ENCODE results near the gene MYO1B.

MYO1B gene

DNA sequence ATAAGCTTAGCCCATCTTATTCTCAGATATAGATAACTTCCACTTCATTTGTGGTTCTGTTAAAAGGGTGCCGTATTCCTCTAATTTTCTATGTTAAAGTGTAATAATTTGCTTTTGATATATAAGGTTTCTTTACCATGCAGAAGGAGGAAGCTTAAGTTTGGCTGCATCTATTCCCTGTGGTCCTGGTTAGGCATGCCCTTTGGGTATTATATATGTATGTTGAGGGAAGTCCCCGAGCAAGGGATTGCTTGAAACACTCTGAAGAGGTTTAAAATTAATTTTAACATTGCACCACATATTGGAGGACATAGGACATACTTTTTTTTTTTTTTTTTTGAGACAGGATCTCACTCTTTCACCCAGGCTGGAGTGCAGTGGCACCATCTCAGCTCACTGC lies 16.9 kb upstream of the MYO1B start:
- Histone ChIP-seq H3K27me3 (ENCODE audit: low read depth, low read length) (no peaks in the 10 kb centered on the region), H3K4me3 (ENCODE audit: low read depth in 1 of 2, low read length in 2 of 2) (no peak overlapping the region), H3K4me1 (ENCODE audit: control insufficient read depth in 1 of 2, insufficient read depth in 2 of 2, low read length in 2 of 2) (no peaks in the 10 kb centered on the region), H3K36me3 (ENCODE audit: control insufficient read depth in 1 of 2, insufficient read depth in 2 of 2, low read length in 2 of 2) (no peaks in the 10 kb centered on the region), H3K27ac (ENCODE audit: low read length) (no peak overlapping the region), H3K9me3 (ENCODE audit: control insufficient read depth in 1 of 2, low read length in 2 of 2) (no peaks in the 10 kb centered on the region)

DNA sequence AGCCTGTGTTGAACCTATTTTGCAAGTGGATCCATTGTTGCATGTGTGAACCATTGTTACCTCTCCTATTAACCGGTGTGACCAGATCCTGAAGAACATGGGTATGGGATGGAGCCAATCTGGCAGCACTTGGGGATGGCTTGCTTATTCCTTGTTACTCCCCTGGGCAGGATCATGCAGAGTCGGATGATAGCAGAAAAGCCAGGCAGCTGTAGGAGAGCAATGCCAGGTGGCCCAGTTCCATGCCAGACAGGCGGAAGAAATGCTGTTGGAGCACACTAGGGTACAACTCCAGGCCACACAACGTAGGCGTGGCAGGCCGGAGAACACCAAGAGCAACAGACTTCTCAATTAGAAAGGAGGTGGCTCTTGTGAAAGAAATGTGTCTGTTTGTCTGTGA lies 16.3 kb upstream of the MYO1B start:
- H3K4me1 ChIP-seq (ENCODE audit: control insufficient read depth in 1 of 2, insufficient read depth in 2 of 2, low read length in 2 of 2): no peaks in the 10 kb centered on the region
- no peak overlapping the region for H3K4me3 ChIP-seq (ENCODE audit: low read depth in 1 of 2, low read length in 2 of 2)
- no peaks in the 10 kb centered on the region for H3K27me3 ChIP-seq (ENCODE audit: low read depth, low read length)
- H3K9me3 ChIP-seq (ENCODE audit: control insufficient read depth in 1 of 2, low read length in 2 of 2): no peaks in the 10 kb centered on the region
- H3K27ac ChIP-seq (ENCODE audit: low read length): no peak overlapping the region
- no peaks in the 10 kb centered on the region for H3K36me3 ChIP-seq (ENCODE audit: control insufficient read depth in 1 of 2, insufficient read depth in 2 of 2, low read length in 2 of 2)

DNA sequence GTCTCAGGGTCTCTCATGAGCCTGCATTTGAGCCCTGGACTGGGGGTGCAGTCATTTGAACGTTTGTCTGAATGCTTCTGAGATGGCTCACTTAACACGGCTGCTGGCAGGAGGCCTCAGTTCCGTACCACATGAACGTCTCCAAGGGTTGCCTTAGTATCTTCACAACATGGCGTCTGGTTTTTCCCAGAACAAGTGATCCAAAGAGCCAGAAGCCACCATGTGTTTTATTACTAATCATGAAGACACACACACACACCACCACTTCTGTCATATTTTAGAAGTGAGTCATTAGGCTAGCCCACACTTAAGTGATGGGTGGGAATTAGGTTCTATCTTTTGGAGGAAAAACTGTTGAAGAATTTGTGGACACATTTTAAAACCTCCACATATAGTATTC lies 15.0 kb upstream of the MYO1B start:
- H3K4me3 ChIP-seq (ENCODE audit: low read depth in 1 of 2, low read length in 2 of 2): no peak overlapping the region
- no peaks in the 10 kb centered on the region for H3K4me1 ChIP-seq (ENCODE audit: control insufficient read depth in 1 of 2, insufficient read depth in 2 of 2, low read length in 2 of 2)
- H3K36me3 ChIP-seq (ENCODE audit: control insufficient read depth in 1 of 2, insufficient read depth in 2 of 2, low read length in 2 of 2): no peaks in the 10 kb centered on the region
- H3K9me3 ChIP-seq (ENCODE audit: control insufficient read depth in 1 of 2, low read length in 2 of 2): no peaks in the 10 kb centered on the region
- H3K27me3 ChIP-seq (ENCODE audit: low read depth, low read length): no peaks in the 10 kb centered on the region
- no peak overlapping the region for H3K27ac ChIP-seq (ENCODE audit: low read length)

DNA sequence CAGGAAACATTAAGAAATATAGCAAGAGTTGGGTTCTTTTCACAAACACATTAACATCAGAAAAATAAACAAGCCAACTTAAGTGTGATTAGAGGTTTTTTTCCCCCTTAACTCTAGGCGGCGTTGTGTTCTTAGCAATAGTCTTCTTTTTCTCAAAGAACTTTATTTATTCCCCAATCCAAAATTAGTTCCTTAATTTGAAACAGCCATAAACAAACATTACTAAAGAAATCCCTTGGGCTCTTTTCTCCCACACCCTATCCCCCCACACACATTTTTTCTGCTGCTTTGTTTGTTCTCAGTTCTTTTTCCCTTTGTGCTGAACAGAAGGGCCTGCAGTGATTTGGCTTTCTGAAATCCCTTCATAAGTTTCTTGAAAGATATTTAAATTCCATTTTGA lies 13.2 kb upstream of the MYO1B start:
- H3K27me3 ChIP-seq (ENCODE audit: low read depth, low read length): no peaks in the 10 kb centered on the region
- H3K4me1 ChIP-seq (ENCODE audit: control insufficient read depth in 1 of 2, insufficient read depth in 2 of 2, low read length in 2 of 2): no peaks in the 10 kb centered on the region
- no peaks in the 10 kb centered on the region for H3K36me3 ChIP-seq (ENCODE audit: control insufficient read depth in 1 of 2, insufficient read depth in 2 of 2, low read length in 2 of 2)
- H3K27ac ChIP-seq (ENCODE audit: low read length): no peak overlapping the region
- H3K4me3 ChIP-seq (ENCODE audit: low read depth in 1 of 2, low read length in 2 of 2): no peak overlapping the region
- H3K9me3 ChIP-seq (ENCODE audit: control insufficient read depth in 1 of 2, low read length in 2 of 2): no peaks in the 10 kb centered on the region

DNA sequence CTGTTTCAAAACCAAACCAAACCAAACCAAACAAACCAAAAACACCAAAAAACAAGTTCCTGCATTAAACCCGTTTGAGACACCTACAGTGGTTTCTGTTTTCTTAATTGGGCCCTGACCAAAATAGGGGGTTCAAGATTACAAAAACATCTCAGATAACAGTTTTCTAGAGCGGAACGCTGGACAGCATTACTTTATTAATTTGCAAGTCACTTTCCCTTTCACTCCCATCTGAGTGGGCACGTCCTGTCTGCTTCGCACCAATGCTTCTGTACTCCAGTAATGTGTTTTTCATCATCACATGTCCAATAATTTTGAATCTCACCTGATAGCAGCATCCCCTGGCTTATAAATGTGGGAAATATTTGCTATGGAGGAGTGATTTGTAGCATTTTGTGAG lies 11.7 kb upstream of the MYO1B start:
- Histone ChIP-seq H3K4me3 (ENCODE audit: low read depth in 1 of 2, low read length in 2 of 2) (no peak overlapping the region), H3K27me3 (ENCODE audit: low read depth, low read length) (no peaks in the 10 kb centered on the region), H3K4me1 (ENCODE audit: control insufficient read depth in 1 of 2, insufficient read depth in 2 of 2, low read length in 2 of 2) (no peaks in the 10 kb centered on the region), H3K36me3 (ENCODE audit: control insufficient read depth in 1 of 2, insufficient read depth in 2 of 2, low read length in 2 of 2) (no peaks in the 10 kb centered on the region), H3K27ac (ENCODE audit: low read length) (no peak overlapping the region), H3K9me3 (ENCODE audit: control insufficient read depth in 1 of 2, low read length in 2 of 2) (no peaks in the 10 kb centered on the region)

DNA sequence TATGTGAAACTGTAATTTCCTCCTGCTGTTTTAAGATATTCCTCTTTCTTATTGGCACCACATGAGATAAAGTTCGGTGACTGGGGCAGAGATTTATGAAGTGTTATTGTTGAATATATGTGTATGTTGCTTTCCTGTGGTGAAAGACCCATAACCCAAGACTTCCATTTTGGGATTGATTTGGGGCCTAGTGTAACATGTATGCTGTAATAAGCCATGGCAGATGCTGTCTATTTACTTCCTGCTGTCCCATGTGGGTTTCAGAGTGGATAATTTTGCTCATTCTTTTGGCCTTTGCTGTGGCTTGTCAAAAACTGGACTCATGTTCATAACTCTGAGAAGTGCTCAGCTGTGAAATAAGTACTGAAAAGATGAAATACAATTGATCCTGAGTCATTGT lies 10.8 kb upstream of the MYO1B start:
- H3K4me1 ChIP-seq (ENCODE audit: control insufficient read depth in 1 of 2, insufficient read depth in 2 of 2, low read length in 2 of 2): no peaks in the 10 kb centered on the region
- H3K4me3 ChIP-seq (ENCODE audit: low read depth in 1 of 2, low read length in 2 of 2): no peak overlapping the region
- H3K27me3 ChIP-seq (ENCODE audit: low read depth, low read length): no peaks in the 10 kb centered on the region
- no peaks in the 10 kb centered on the region for H3K36me3 ChIP-seq (ENCODE audit: control insufficient read depth in 1 of 2, insufficient read depth in 2 of 2, low read length in 2 of 2)
- no peak overlapping the region for H3K27ac ChIP-seq (ENCODE audit: low read length)
- no peaks in the 10 kb centered on the region for H3K9me3 ChIP-seq (ENCODE audit: control insufficient read depth in 1 of 2, low read length in 2 of 2)

DNA sequence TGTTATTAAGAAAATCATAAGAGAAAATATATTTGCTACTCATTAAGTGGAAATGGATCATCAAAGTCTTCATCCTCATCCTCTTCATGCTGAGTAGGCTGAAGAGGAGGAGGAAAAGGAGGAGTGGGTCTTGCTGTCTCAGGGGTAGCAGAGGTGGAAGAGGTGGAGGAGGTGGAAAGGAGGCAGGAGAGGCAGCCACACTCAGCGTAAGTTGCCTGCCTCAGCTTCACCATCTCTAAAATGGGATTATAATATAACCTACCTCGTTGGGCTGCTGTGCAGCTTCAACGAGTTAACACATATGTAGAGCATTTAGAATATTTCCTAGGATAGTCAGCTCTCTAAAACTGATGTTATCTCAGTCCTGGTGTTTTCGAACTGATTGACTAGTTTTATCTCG lies 4.3 kb upstream of the MYO1B start:
- Histone ChIP-seq H3K4me1 (ENCODE audit: control insufficient read depth in 1 of 2, insufficient read depth in 2 of 2, low read length in 2 of 2) (no peaks in the 10 kb centered on the region), H3K27ac (ENCODE audit: low read length) (no peak overlapping the region), H3K9me3 (ENCODE audit: control insufficient read depth in 1 of 2, low read length in 2 of 2) (peaks cover 0 to 5% of the 10 kb centered on the region in 2 donors), H3K27me3 (ENCODE audit: low read depth, low read length) (no peaks in the 10 kb centered on the region), H3K4me3 (ENCODE audit: low read depth in 1 of 2, low read length in 2 of 2) (no peak overlapping the region), H3K36me3 (ENCODE audit: control insufficient read depth in 1 of 2, insufficient read depth in 2 of 2, low read length in 2 of 2) (no peaks in the 10 kb centered on the region)

DNA sequence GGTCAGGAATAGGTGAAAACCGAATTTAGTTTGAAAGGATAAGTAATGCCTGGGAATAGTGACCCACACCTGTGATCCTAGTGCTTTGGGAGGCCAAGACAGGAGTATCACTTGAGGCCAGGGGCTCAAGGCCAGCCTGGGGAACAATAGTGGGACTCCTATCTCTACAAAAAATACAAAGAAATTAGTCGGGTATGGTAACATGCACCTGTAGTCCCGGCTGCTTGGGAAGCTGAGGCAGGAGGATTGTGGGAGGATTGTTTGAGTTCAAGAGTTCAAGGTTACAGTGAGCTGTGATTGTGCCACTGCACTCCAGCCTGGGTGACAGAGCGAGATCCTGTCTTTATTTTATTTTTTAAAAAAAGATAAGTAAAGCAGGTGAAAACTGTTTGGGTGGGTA lies 3.8 kb upstream of the MYO1B start:
- H3K36me3 ChIP-seq (ENCODE audit: control insufficient read depth in 1 of 2, insufficient read depth in 2 of 2, low read length in 2 of 2): no peaks in the 10 kb centered on the region
- no peak overlapping the region for H3K4me3 ChIP-seq (ENCODE audit: low read depth in 1 of 2, low read length in 2 of 2)
- H3K4me1 ChIP-seq (ENCODE audit: control insufficient read depth in 1 of 2, insufficient read depth in 2 of 2, low read length in 2 of 2): no peaks in the 10 kb centered on the region
- no peaks in the 10 kb centered on the region for H3K27me3 ChIP-seq (ENCODE audit: low read depth, low read length)
- peaks cover 0 to 5% of the 10 kb centered on the region in 2 donors for H3K9me3 ChIP-seq (ENCODE audit: control insufficient read depth in 1 of 2, low read length in 2 of 2)
- H3K27ac ChIP-seq (ENCODE audit: low read length): no peak overlapping the region

DNA sequence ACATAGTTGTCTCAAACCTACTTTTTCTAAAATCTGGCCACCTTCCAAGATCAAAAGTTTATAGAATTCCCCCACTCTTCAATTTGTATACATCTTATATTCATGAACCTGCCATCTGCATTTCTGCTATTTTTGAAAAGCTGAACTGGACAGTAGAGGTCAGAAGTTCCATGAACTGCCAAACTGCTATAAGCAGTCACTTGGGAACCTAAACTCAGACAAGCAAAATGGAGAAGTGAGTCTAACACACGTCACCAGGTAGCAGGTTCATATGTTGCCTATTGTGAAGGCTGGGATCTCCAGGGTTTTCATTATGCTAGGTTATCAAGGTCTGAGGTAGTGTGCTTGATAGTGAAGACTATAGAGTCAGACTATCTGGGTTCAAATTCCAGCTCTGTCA lies 2.0 kb upstream of the MYO1B start:
- Histone ChIP-seq H3K4me1 (ENCODE audit: control insufficient read depth in 1 of 2, insufficient read depth in 2 of 2, low read length in 2 of 2) (no peaks in the 10 kb centered on the region), H3K27me3 (ENCODE audit: low read depth, low read length) (no peaks in the 10 kb centered on the region), H3K27ac (ENCODE audit: low read length) (no peak overlapping the region)

DNA sequence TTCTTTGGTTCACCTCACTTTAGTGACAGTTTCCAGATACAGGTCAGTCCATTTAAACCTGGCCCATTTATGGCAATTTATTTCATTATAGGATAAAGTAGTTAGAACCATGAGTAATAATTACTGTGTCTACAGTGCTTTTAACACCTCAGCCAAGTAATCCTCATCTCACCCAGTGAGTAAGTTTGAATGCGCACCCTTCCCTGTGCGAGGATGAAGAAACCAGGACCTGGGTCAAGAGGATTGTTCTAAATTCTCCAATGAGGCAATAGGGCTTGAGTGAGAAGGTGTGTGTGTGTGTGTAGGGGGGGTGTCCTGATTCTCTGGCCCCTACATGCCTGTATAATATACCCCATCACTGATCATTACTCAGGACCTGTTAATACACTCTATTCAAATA lies 854 bp upstream of the MYO1B start:
- Histone ChIP-seq H3K36me3 (ENCODE audit: control insufficient read depth in 1 of 2, insufficient read depth in 2 of 2, low read length in 2 of 2) (no peaks in the 10 kb centered on the region), H3K4me3 (ENCODE audit: low read depth in 1 of 2, low read length in 2 of 2) (no peak overlapping the region), H3K4me1 (ENCODE audit: control insufficient read depth in 1 of 2, insufficient read depth in 2 of 2, low read length in 2 of 2) (no peaks in the 10 kb centered on the region), H3K27ac (ENCODE audit: low read length) (no peak overlapping the region), H3K9me3 (ENCODE audit: control insufficient read depth in 1 of 2, low read length in 2 of 2) (peaks cover 0 to 5% of the 10 kb centered on the region in 2 donors), H3K27me3 (ENCODE audit: low read depth, low read length) (no peaks in the 10 kb centered on the region)

More for the DNA sequence above, 2.0 kb upstream of the MYO1B start:
- H3K4me3 ChIP-seq (ENCODE audit: low read depth in 1 of 2, low read length in 2 of 2): no peak overlapping the region
- H3K9me3 ChIP-seq (ENCODE audit: control insufficient read depth in 1 of 2, low read length in 2 of 2): peaks cover 0 to 5% of the 10 kb centered on the region in 2 donors
- H3K36me3 ChIP-seq (ENCODE audit: control insufficient read depth in 1 of 2, insufficient read depth in 2 of 2, low read length in 2 of 2): no peaks in the 10 kb centered on the region

DNA sequence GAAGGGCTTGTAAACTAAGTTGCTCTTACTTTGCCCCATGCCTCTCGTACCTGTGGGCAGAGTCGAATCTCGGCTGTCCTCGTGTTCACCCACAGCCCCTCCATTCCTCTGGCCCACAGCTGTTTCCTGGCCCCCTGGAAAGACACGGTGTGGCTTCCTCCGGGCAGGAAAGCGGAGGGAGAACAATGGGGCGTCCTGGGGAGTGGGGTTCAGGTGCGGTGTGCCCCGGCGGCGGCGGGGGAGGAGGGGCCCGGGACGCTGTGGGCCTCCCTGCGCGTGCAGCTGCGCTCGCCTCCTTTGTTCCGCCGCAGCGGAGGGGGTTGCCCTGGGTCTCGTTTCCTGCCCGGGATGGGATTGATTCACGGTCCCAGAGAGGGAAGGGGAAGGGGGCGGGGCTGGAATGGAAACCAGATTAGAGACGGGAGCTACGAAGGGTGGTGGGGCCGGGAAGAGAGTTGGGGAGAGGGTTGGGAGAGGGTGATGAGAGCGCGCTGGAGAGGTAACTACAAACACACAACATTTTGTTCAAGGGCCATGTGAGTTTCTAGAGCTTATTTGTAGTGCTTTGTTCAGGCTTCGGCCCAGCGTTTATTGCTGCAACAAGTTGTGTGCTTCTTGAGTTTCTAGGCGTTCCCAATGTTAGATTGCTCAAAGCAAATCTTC lies 796 bp downstream of the MYO1B start:
- Histone ChIP-seq H3K4me3 (ENCODE audit: low read depth in 1 of 2, low read length in 2 of 2) (peak overlapping the region; percentile 60 to 83), H3K4me1 (ENCODE audit: control insufficient read depth in 1 of 2, insufficient read depth in 2 of 2, low read length in 2 of 2) (no peaks in the 10 kb centered on the region), H3K27ac (ENCODE audit: low read length) (peak overlapping the region; percentile 56), H3K9me3 (ENCODE audit: control insufficient read depth in 1 of 2, low read length in 2 of 2) (peaks cover 0 to 5% of the 10 kb centered on the region in 2 donors), H3K27me3 (ENCODE audit: low read depth, low read length) (no peaks in the 10 kb centered on the region), H3K36me3 (ENCODE audit: control insufficient read depth in 1 of 2, insufficient read depth in 2 of 2, low read length in 2 of 2) (no peaks in the 10 kb centered on the region)

DNA sequence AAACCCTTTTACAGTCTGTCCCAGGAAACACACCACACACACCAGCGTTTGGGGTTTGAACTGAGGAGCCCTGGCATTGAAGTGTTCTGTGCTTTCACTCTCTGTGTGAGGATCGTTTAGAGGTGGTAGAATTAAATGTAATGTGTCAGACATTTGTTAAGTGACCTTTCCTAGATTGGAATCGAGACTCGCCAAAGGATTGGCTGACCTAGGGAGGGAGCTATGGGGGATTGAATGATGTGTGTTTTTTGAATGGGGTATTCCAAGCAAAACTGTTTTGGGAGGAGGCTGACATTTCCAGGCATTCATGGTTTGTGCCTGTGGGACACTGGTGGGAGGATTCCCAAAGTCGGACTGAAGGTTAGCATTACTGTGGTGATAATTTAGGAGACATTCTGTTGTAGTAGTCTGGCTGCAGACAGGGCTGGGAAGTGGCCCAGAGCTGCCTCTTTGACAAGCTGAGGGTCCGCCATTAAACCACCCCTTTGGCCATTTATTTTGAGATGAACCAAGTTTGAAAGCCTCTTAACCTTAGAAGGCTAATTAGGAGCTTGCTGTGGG lies 1.7 kb downstream of the MYO1B start:
- H3K4me1 ChIP-seq (ENCODE audit: control insufficient read depth in 1 of 2, insufficient read depth in 2 of 2, low read length in 2 of 2): no peaks in the 10 kb centered on the region

More for the DNA sequence above, 1.7 kb downstream of the MYO1B start:
- Histone ChIP-seq H3K36me3 (ENCODE audit: control insufficient read depth in 1 of 2, insufficient read depth in 2 of 2, low read length in 2 of 2) (no peaks in the 10 kb centered on the region), H3K4me3 (ENCODE audit: low read depth in 1 of 2, low read length in 2 of 2) (peak overlapping the region; percentile 60 to 83), H3K27ac (ENCODE audit: low read length) (peak overlapping the region; percentile 56), H3K9me3 (ENCODE audit: control insufficient read depth in 1 of 2, low read length in 2 of 2) (peaks cover 0 to 5% of the 10 kb centered on the region in 2 donors), H3K27me3 (ENCODE audit: low read depth, low read length) (no peaks in the 10 kb centered on the region)

Data from muscle layer of duodenum (tissue), 2 donors.